Measurements from ENCODE around the gene SLC35F6. TPM values are rescaled to one million over a fixed set of nuclear protein-coding genes. Genes with fewer than 3 reads are reported as not detected.

SLC35F6 gene
- total and polyA plus RNA-seq, 11 donors, result 14.4 to 70.5 (median 27.2) TPM

- Histone ChIP-seq H3K36me3 (peaks cover 0 to 13% (median 7%) of the 10 kb centered on the region in 9 donors), H3K4me1 (peaks cover 0 to 25% (median 7%) of the 10 kb centered on the region in 12 donors), H3K27me3 (no peaks in the 10 kb centered on the region), H3K4me3 (peak within 1 kb of the TSS; percentile 53 to 86 (median 70)), H3K9me3 (peaks cover 0 to 1% (median 0%) of the 10 kb centered on the region in 12 donors), H3K27ac (peak within 1 kb of the TSS in 5 of 12 donors; percentile 8 to 60 (median 46))
- peak; percentile 95 to 98 (median 97) for DNase-seq
- ATAC-seq, result peak; percentile 98 to 100 (median 100)
- 1 to 2% (median 1%) methylated on average over 33 to 55 of the region's 55 CpGs for WGBS, 4 donors
- peak in 11 of 12 donors; percentile 17 to 70 (median 43) for TF ChIP-seq CTCF (IDR thresholded peaks at IDR 0.05)
- TF ChIP-seq POLR2A (IDR thresholded peaks at IDR 0.05), result peak in 1 of 2 donors; percentile 52
- intact Hi-C loops (cut with DNase I), result loop anchor here in 1 of 10 donors (1.0 kb wide), 1 partner anchor 13 kb away; no protein-coding TSS in a partner anchor
Measured at GRCh38 chr2:26785431-26786206, 21.5 kb downstream of the SLC35F6 start, which contains the start of gene CENPA. Gene CENPA (plus strand): TSS chr2:26786056. CDS start chr2:26786197, 141 bp downstream.

- Histone ChIP-seq H3K4me3 (peak overlapping the region; percentile 53 to 86 (median 70)), H3K4me1 (peaks cover 0 to 25% (median 7%) of the 10 kb centered on the region in 12 donors), H3K9me3 (peaks cover 0 to 9% (median 0%) of the 10 kb centered on the region in 12 donors), H3K27ac (peak overlapping the region in 1 of 12 donors; percentile 35), H3K36me3 (peaks cover 0 to 5% (median 0%) of the 10 kb centered on the region in 9 donors), H3K27me3 (no peaks in the 10 kb centered on the region)
- intact Hi-C loops (cut with DNase I), result no loop called here
- TF ChIP-seq CTCF (IDR thresholded peaks at IDR 0.05), result no peak
- TF ChIP-seq POLR2A (IDR thresholded peaks at IDR 0.05), result no peak
- ATAC-seq (peak in 1 of 4 donors; percentile 6), DNase-seq (peak in 2 of 5 donors; percentile 47 to 74)
- 3 to 5% (median 4%) methylated on average over 45 to 55 of the region's 55 CpGs for WGBS, 4 donors
Measured at GRCh38 chr2:26786207-26787028, 22.3 kb downstream of the SLC35F6 start.

- H3K4me3 ChIP-seq, result peak overlapping the region in 2 of 12 donors; percentile 6 to 10
- peak in 2 of 4 donors; percentile 47 to 71 for ATAC-seq
- intact Hi-C loops (cut with DNase I), result no loop called here
- H3K9me3 ChIP-seq, result peaks cover 0 to 11% (median 0%) of the 10 kb centered on the region in 12 donors
- no peaks in the 10 kb centered on the region for H3K27me3 ChIP-seq
- no peaks in the 10 kb centered on the region for H3K36me3 ChIP-seq
- H3K27ac ChIP-seq, result peak overlapping the region in 3 of 12 donors; percentile 7 to 42 (median 38)
- DNase-seq, result no peak
- 51 to 69% (median 58%) methylated on average over 3 of the region's 3 CpGs for WGBS, 4 donors
- TF ChIP-seq POLR2A (IDR thresholded peaks at IDR 0.05), result no peak
- no peak for TF ChIP-seq CTCF (IDR thresholded peaks at IDR 0.05)
- peaks cover 0 to 7% (median 0%) of the 10 kb centered on the region in 12 donors for H3K4me1 ChIP-seq
Measured at GRCh38 chr2:26792720-26793119, 28.6 kb downstream of the SLC35F6 start.

Measured in heart left ventricle (tissue), 16 donors.